HG02610 (cell line): ENCODE measurements around the gene RRP15.
A peak's percentile ranks its signal among the peaks of the same experiment; 100 is the strongest.

Experiments
- ATAC-seq: cut with Tn5 transposase; IDR thresholded peaks from one replicate; pipeline ENCODE4 v1.9.1; 2021; ENCODE audit warnings: mild to moderate bottlenecking, moderate library complexity; ENCODE audit not compliant: unreplicated experiment

Gene RRP15

GRCh38 chr1:218284917-218285635, at the start of gene RRP15:
Gene RRP15, plus strand, starts transcription at chr1:218285293. Its CDS starts 24 bp downstream, at chr1:218285317.
- ATAC-seq: peak; percentile 100

- ATAC-seq: no peak
Measured at GRCh38 chr1:218242171-218242570, 42.9 kb upstream of the RRP15 start.

GRCh38 chr1:218247339-218247738, 37.8 kb upstream of the RRP15 start:
- no peak for ATAC-seq

GRCh38 chr1:218249338-218250140, 35.6 kb upstream of the RRP15 start:
- no peak for ATAC-seq

- ATAC-seq: no peak
Measured at GRCh38 chr1:218250492-218250891, 34.6 kb upstream of the RRP15 start.

- ATAC-seq: no peak
Measured at GRCh38 chr1:218254296-218254946, 30.7 kb upstream of the RRP15 start.

GRCh38 chr1:218255090-218255489, 30.0 kb upstream of the RRP15 start:
- no peak for ATAC-seq

GRCh38 chr1:218257371-218257770, 27.7 kb upstream of the RRP15 start:
- no peak for ATAC-seq

GRCh38 chr1:218257971-218258370, 27.1 kb upstream of the RRP15 start:
- no peak for ATAC-seq

GRCh38 chr1:218259339-218259738, 25.8 kb upstream of the RRP15 start:
- ATAC-seq: no peak

GRCh38 chr1:218259800-218260199, 25.3 kb upstream of the RRP15 start:
- peak; percentile 55 for ATAC-seq

GRCh38 chr1:218262259-218262658, 22.8 kb upstream of the RRP15 start:
- no peak for ATAC-seq

- no peak for ATAC-seq
Measured at GRCh38 chr1:218266356-218266755, 18.7 kb upstream of the RRP15 start.

GRCh38 chr1:218272366-218272765, 12.7 kb upstream of the RRP15 start:
- no peak for ATAC-seq

GRCh38 chr1:218273762-218274479, 11.2 kb upstream of the RRP15 start:
- no peak for ATAC-seq

- ATAC-seq: no peak
Measured at GRCh38 chr1:218274511-218274910, 10.6 kb upstream of the RRP15 start.

- no peak for ATAC-seq
Measured at GRCh38 chr1:218275823-218276222, 9.3 kb upstream of the RRP15 start.

GRCh38 chr1:218281285-218281684, 3.8 kb upstream of the RRP15 start:
- ATAC-seq: no peak

GRCh38 chr1:218284377-218284916, 646 bp upstream of the RRP15 start:
- peak; percentile 25 for ATAC-seq

- no peak for ATAC-seq
Measured at GRCh38 chr1:218292515-218292914, 7.4 kb downstream of the RRP15 start.

- ATAC-seq: no peak
Measured at GRCh38 chr1:218294546-218294945, 9.5 kb downstream of the RRP15 start.
